GM12878 (cell line): Measurements from ENCODE around the gene FCER2. TPM values are rescaled to one million over a fixed set of nuclear protein-coding genes. Genes with fewer than 3 reads are reported as not detected.

ENCODE experiments used
- EED ChIP-seq: sonication (generic); IDR thresholded peaks from 2 replicates; pipeline ENCODE4 v1.6.1; 2016; ENCODE audit warnings: antibody characterized with exemption, low read depth
- EZH2 ChIP-seq: IDR thresholded peaks from 2 replicates; pipeline ENCODE4 v1.6.1; 2012; ENCODE audit warnings: low read depth, mild to moderate bottlenecking, control low read depth, inconsistent platforms, low read length, borderline replicate concordance; ENCODE audit not compliant: control insufficient read depth
- HDAC2 ChIP-seq: fragments of 200-600 bp; sonication (generic); IDR thresholded peaks from 2 replicates; pipeline ENCODE4 v1.6.1; 2017
- MEF2B ChIP-seq: fragments of 450-650 bp; IDR thresholded peaks from 2 replicates; pipeline ENCODE4 v1.6.1; 2018; ENCODE audit warnings: mild to moderate bottlenecking, moderate library complexity; ENCODE audit not compliant: partially characterized antibody, poor library complexity, severe bottlenecking
- MLLT1 ChIP-seq: fragments of 450-650 bp; IDR thresholded peaks from 2 replicates; pipeline ENCODE4 v1.6.1; 2016; ENCODE audit warnings: mild to moderate bottlenecking
- NBN ChIP-seq: fragments of 450-650 bp; IDR thresholded peaks from 2 replicates; pipeline ENCODE4 v1.6.1; 2016
- NFIC ChIP-seq: IDR thresholded peaks from 2 replicates; pipeline ENCODE4 v1.6.1; 2012; ENCODE audit warnings: low read depth, mild to moderate bottlenecking, inconsistent platforms, low read length, moderate library complexity
- NFXL1 ChIP-seq: fragments of 450-650 bp; IDR thresholded peaks from 2 replicates; pipeline ENCODE4 v1.6.1; 2017; ENCODE audit warnings: antibody characterized with exemption, mild to moderate bottlenecking, borderline replicate concordance
- RELA ChIP-seq: fragments of 450-650 bp; IDR thresholded peaks from 2 replicates; pipeline ENCODE4 v1.8.0; 2014; ENCODE audit warnings: borderline replicate concordance; ENCODE audit not compliant: partially characterized antibody
- SIX5 ChIP-seq: IDR thresholded peaks from 2 replicates; pipeline ENCODE4 v1.6.1; 2011; ENCODE audit warnings: mild to moderate bottlenecking, low read depth, low read length, moderate library complexity; ENCODE audit not compliant: severe bottlenecking
- SREBF1 ChIP-seq: IDR thresholded peaks from 2 replicates; pipeline ENCODE4 v1.6.1; 2012; ENCODE audit warnings: mild to moderate bottlenecking, low read length
- YY1 ChIP-seq: IDR thresholded peaks from 2 replicates; pipeline ENCODE4 v1.6.1; 2011; ENCODE audit warnings: low read depth, mild to moderate bottlenecking, low read length
- polyA plus RNA-seq, 11 experiments: library from polyadenylated mRNA; depleted of rRNA in 4 of 11; unstranded in 6 of 11; stranded (reverse) in 5 of 11; fragments of >200 nt; fragmentation: Nextera tagmentation in 4 of 11; fragmentation: Illumina TruSeq in 1 of 11; extraction: Ambion mirVana in 4 of 11; extraction: Trizol in 1 of 11; gene quantifications; 1 replicate in 1 of 11; 2 replicates in 10 of 11; pipeline versions ENCODE4 v1.2.1 to v1.2.3, GENCODE V29; 2011 to 2016; ENCODE audit warnings: inconsistent platforms in 2 of 11, missing spikeins in 2 of 11, low read depth in 1 of 11
- total RNA-seq, 4 experiments: library from RNA; depleted of rRNA in 3 of 4; stranded (reverse); fragments of >200 nt in 3 of 4; fragmentation: Illumina TruSeq in 1 of 4; extraction: Trizol in 1 of 4; gene quantifications; 2 replicates each; pipeline versions ENCODE4 v1.2.1 to v1.2.3, GENCODE V29; 2013 to 2021
- TF ChIP-seq, protein P1 (sequence below): IDR thresholded peaks from 2 replicates; pipeline ENCODE4 v1.6.1; 2011; ENCODE audit warnings: borderline replicate concordance, low read depth, mild to moderate bottlenecking, moderate library complexity, low read length; ENCODE audit not compliant: insufficient read depth, poor library complexity, severe bottlenecking

Gene FCER2
- total and polyA plus RNA-seq, 10 of the 15 experiments (the other 5 are each of a cell fraction or from before 2014, with no cell fraction given), result 44.0 to 424 (median 241) TPM

- TF ChIP-seq, protein P1, sequence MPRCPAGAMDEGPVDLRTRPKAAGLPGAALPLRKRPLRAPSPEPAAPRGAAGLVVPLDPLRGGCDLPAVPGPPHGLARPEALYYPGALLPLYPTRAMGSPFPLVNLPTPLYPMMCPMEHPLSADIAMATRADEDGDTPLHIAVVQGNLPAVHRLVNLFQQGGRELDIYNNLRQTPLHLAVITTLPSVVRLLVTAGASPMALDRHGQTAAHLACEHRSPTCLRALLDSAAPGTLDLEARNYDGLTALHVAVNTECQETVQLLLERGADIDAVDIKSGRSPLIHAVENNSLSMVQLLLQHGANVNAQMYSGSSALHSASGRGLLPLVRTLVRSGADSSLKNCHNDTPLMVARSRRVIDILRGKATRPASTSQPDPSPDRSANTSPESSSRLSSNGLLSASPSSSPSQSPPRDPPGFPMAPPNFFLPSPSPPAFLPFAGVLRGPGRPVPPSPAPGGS, result no peak
- TF ChIP-seq SIX5, result no peak
- TF ChIP-seq NFIC, result peak; percentile 76
- peak; percentile 14; the same call in 1 of the 2 replicates for TF ChIP-seq YY1
- TF ChIP-seq MLLT1, result peak; percentile 100
- TF ChIP-seq HDAC2, result no peak
- TF ChIP-seq EED, result peak; percentile 77
- TF ChIP-seq EZH2, result 0 out of 2 replicates have a peak, but pooled peaks have one; percentile 85
- peak; percentile 99 for TF ChIP-seq NBN
- TF ChIP-seq MEF2B, result peak; percentile 92
- TF ChIP-seq RELA, result peak; percentile 6
- TF ChIP-seq NFXL1, result no peak
- TF ChIP-seq SREBF1, result no peak
These were observed 11.1 kb downstream of the FCER2 start (continued) for GRCh38 chr19:7690779-7691258.
